ENCODE measurements around the gene RGMB.

GRCh38 chr5:98783051-98783649 is 9.7 kb downstream of the RGMB start:
- TF ChIP-seq CTCF (IDR thresholded peaks at IDR 0.05) (no peak), POLR2A (IDR thresholded peaks at IDR 0.05) (no peak)

Data from gastroesophageal sphincter (tissue), 3 donors.